Liver (tissue), 1 donor: ENCODE results near the gene ZDHHC20.
"Not testable (repeated sequence)": the region's sequence is repeated elsewhere in the genome, so short reads cannot be mapped to it uniquely, and the experiment has no call there.

Source experiments
- YY1 ChIP-seq: IDR thresholded peaks from 2 replicates; pipeline ENCODE4 v1.6.1; 2016; ENCODE audit warnings: antibody characterized with exemption, mild to moderate bottlenecking
- TF ChIP-seq, protein P1 (sequence below): IDR thresholded peaks from 2 replicates; pipeline ENCODE4 v1.6.1; 2016; ENCODE audit warnings: antibody characterized with exemption
- TF ChIP-seq, protein P2 (sequence below): IDR thresholded peaks from 2 replicates; pipeline ENCODE4 v1.6.1; 2016; ENCODE audit warnings: antibody characterized with exemption, mild to moderate bottlenecking

DNA sequence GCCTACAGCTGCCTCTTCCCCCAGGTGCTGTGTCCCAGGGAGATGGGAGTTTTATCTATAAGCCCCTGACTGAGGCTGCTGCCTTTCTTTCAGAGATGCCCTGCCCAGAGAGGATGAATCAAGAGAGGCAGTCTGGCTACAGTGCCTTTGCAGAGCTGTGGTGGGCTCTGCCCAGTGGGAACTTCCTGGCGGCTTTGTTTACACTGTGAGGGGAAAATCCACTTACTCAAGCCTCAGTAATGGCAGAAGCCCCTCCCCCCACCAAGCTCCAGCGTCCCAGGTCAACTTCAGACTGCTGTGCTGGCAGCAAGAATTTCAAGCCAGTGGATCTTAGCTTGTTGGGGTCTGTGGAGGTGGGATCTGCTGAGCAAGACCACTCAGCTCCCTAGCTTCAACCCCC lies 48.6 kb downstream of the ZDHHC20 start:
- TF ChIP-seq, protein P1, sequence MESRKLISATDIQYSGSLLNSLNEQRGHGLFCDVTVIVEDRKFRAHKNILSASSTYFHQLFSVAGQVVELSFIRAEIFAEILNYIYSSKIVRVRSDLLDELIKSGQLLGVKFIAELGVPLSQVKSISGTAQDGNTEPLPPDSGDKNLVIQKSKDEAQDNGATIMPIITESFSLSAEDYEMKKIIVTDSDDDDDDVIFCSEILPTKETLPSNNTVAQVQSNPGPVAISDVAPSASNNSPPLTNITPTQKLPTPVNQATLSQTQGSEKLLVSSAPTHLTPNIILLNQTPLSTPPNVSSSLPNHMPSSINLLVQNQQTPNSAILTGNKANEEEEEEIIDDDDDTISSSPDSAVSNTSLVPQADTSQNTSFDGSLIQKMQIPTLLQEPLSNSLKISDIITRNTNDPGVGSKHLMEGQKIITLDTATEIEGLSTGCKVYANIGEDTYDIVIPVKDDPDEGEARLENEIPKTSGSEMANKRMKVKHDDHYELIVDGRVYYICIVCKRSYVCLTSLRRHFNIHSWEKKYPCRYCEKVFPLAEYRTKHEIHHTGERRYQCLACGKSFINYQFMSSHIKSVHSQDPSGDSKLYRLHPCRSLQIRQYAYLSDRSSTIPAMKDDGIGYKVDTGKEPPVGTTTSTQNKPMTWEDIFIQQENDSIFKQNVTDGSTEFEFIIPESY: not testable (repeated sequence)
- TF ChIP-seq, protein P2, sequence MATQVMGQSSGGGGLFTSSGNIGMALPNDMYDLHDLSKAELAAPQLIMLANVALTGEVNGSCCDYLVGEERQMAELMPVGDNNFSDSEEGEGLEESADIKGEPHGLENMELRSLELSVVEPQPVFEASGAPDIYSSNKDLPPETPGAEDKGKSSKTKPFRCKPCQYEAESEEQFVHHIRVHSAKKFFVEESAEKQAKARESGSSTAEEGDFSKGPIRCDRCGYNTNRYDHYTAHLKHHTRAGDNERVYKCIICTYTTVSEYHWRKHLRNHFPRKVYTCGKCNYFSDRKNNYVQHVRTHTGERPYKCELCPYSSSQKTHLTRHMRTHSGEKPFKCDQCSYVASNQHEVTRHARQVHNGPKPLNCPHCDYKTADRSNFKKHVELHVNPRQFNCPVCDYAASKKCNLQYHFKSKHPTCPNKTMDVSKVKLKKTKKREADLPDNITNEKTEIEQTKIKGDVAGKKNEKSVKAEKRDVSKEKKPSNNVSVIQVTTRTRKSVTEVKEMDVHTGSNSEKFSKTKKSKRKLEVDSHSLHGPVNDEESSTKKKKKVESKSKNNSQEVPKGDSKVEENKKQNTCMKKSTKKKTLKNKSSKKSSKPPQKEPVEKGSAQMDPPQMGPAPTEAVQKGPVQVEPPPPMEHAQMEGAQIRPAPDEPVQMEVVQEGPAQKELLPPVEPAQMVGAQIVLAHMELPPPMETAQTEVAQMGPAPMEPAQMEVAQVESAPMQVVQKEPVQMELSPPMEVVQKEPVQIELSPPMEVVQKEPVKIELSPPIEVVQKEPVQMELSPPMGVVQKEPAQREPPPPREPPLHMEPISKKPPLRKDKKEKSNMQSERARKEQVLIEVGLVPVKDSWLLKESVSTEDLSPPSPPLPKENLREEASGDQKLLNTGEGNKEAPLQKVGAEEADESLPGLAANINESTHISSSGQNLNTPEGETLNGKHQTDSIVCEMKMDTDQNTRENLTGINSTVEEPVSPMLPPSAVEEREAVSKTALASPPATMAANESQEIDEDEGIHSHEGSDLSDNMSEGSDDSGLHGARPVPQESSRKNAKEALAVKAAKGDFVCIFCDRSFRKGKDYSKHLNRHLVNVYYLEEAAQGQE: not testable (repeated sequence)
- not testable (repeated sequence) for TF ChIP-seq YY1
